Spleen (tissue), 13 donors: ENCODE results near the gene POTEB. TPM values are rescaled to one million over a fixed set of nuclear protein-coding genes. Genes with fewer than 3 reads are reported as not detected.
"Not testable (repeated sequence)": the region's sequence is repeated elsewhere in the genome, so short reads cannot be mapped to it uniquely, and the experiment has no call there.

ENCODE experiments used
- DNase-seq: peaks from one replicate; pipeline ENCODE4 v3.0.0-alpha.2; 2020
- H3K27ac ChIP-seq, 8 donors: fragments of 200-600 bp; sonication (generic) in 7 of 8; 1 replicate in 4 of 8; 2 replicates in 4 of 8; pipeline versions ENCODE4 v1.5.0 to v1.8.0; 2016 to 2021; ENCODE audit warnings: inconsistent platforms in 4 of 8, mild to moderate bottlenecking in 4 of 8, moderate library complexity in 1 of 8
- H3K27me3 ChIP-seq, 7 donors: fragments of 200-600 bp; sonication (generic) in 6 of 7; replicated peaks in 1 of 7; 1 replicate in 4 of 7; 2 replicates in 3 of 7; pipeline versions ENCODE4 v1.5.0 to v1.8.0; 2016 to 2021; ENCODE audit warnings: inconsistent platforms in 3 of 7, mild to moderate bottlenecking in 1 of 7
- H3K36me3 ChIP-seq, 6 donors: fragments of 200-600 bp; sonication (generic) in 5 of 6; 1 replicate in 4 of 6; 2 replicates in 2 of 6; pipeline versions ENCODE4 v1.5.0 to v1.8.0; 2016 to 2021; ENCODE audit warnings: inconsistent platforms in 2 of 6
- H3K4me1 ChIP-seq, 6 donors: fragments of 200-600 bp; sonication (generic) in 5 of 6; 1 replicate in 3 of 6; 2 replicates in 3 of 6; pipeline versions ENCODE4 v1.5.0 to v1.8.0; 2016 to 2021; ENCODE audit warnings: inconsistent platforms in 3 of 6
- H3K4me3 ChIP-seq, 8 donors: fragments of 200-600 bp; sonication (generic) in 7 of 8; 1 replicate in 4 of 8; 2 replicates in 4 of 8; pipeline versions ENCODE4 v1.5.0 to v1.8.0; 2016 to 2021; ENCODE audit warnings: inconsistent platforms in 4 of 8, mild to moderate bottlenecking in 4 of 8, moderate library complexity in 2 of 8
- H3K9me3 ChIP-seq, 8 donors: fragments of 200-600 bp; sonication (generic) in 7 of 8; 1 replicate in 4 of 8; 2 replicates in 4 of 8; pipeline versions ENCODE4 v1.5.0 to v1.8.0; 2016 to 2021; ENCODE audit warnings: inconsistent platforms in 4 of 8
- WGBS, 5 donors: extraction: QIAGEN DNeasy Blood & Tissue Kit in 3 of 5; methylation state at CpG; one replicate each; pipeline versions ENCODE4 v1.1.5 to v1.1.7; 2013 to 2018; 5-methylcytosine and 5-hydroxymethylcytosine counted together
- intact Hi-C: fragments of 100-400 bp; cut with DNase I; formaldehyde crosslinking; loops from one replicate; pipeline ENCODE4 v1.15.0; 2023; ENCODE audit warnings: low total_unique reads
- long read RNA-seq, 2 donors: transcript quantifications; one replicate each; lab custom pipeline, GENCODE V29; 2026
- microRNA-seq, 3 donors: library from miRNA; unstranded; fragments of <30 nt; microRNA quantifications; one replicate each; pipeline versions ENCODE4 to v1.1.0, GENCODE V29; 2019 to 2020
- polyA plus RNA-seq, 3 donors: library from polyadenylated mRNA; stranded (reverse); fragments of 200-250 nt; gene quantifications; one replicate each; pipeline ENCODE4 v1.2.1, GENCODE V29; 2013
- small RNA-seq, 4 donors: library from RNA; depleted of rRNA; stranded (forward); fragments of <200 nt; gene quantifications; one replicate each; pipeline ENCODE3, GENCODE V24; 2016
- total RNA-seq, 7 donors: library from RNA; depleted of rRNA in 3 of 7; stranded (reverse); fragments of >200 nt in 3 of 7; fragmentation: NEBNext Ultra II Directional in 4 of 7; extraction: Animal tissue kit (Norgen Biotek cat#: 25700) in 4 of 7; gene quantifications; one replicate each; pipeline versions ENCODE4 v1.1.0 to v1.2.1, GENCODE V29; 2016 to 2021
- donor health status: healthy with polysubstance abuse.
- donor health status: DM: no; HTN: no; CAD: no; lungs with moderate emphysema.
- donor health status: DM: no; HTN: no; CAD: no.
- donor health status: Bipolar disorder and iron deficiency.
- donor health status: healthy.
- donor health status: DM: no; HTN: no; CAD: no.
- donor health status: DM: yes; HTN: yes; CAD: no.

The POTEB gene
- not detected for total RNA-seq
- polyA plus RNA-seq = not detected
- long read RNA-seq, donor 1 = 0 reads
- long read RNA-seq, donor 2 = 0 reads

DNA sequence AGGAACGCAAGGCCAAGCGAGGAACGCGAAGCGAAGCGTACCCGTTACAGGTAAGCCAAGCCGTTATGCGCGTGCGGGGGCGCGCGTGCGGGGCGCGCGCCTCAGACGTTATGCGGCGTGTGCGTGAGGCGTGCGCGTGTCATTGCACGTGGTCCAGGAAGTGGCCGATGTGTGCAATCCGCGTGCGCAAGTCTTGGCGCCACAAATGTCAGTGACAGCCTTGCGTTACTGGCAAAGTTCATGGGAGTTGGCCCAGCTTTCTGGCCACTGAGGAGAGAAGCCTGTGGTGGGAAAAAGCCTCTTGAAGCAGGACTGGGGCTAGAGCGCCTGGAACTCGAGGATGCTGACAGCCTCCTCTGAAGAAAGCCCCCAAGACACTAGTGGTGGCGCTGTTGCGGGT, at the start of gene POTEB:
Gene POTEB (minus strand): TSS at position 101 of the 400 bp plus-strand sequence. CDS start 489 bp downstream, outside the sequence.
- DNase-seq, H3K4me1 ChIP-seq, H3K9me3 ChIP-seq, H3K4me3 ChIP-seq, H3K27ac ChIP-seq, H3K36me3 ChIP-seq, H3K27me3 ChIP-seq, intact Hi-C loops: not testable (repeated sequence)
- WGBS, 5 donors = no CpG with 5 or more reads among the region's 36 CpGs

GRCh38 chr15:21890955-21891354, 13.4 kb upstream of the POTEB start:
- DNase-seq, H3K4me3 ChIP-seq, H3K9me3 ChIP-seq, H3K27ac ChIP-seq, intact Hi-C loops, H3K27me3 ChIP-seq, H3K36me3 ChIP-seq, H3K4me1 ChIP-seq: not testable (repeated sequence)
- WGBS, 5 donors = no CpG with 5 or more reads among the region's 6 CpGs

DNA sequence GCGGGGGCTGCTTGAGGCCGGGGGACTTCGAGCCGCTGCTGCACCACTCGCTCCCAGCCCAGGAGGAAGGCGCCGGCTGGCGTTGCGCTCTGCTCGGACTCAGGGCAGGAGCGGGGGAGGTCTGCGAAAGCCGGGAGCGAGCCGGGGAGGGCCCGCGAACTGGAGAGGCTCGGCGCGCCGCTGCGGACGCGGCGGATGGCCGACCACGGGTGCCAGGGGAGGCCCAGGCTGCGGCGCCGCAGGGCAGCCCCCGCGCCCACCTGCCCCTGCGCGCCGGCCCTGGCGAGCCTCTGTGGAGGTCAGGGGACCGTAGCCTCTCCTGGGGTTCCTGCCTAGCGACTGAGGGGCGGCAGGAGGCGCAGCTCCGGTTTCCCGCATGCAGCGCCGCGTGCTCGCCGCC, 12.0 kb upstream of the POTEB start:
- H3K9me3 ChIP-seq, H3K4me1 ChIP-seq, H3K4me3 ChIP-seq, intact Hi-C loops, H3K27ac ChIP-seq, H3K27me3 ChIP-seq, H3K36me3 ChIP-seq, DNase-seq: not testable (repeated sequence)
- WGBS, 5 donors = 37 to 71% (median 62%) methylated on average over 12 to 19 of the region's 47 CpGs; no CpG with 5 or more reads in 2 of the 5 donors

DNA sequence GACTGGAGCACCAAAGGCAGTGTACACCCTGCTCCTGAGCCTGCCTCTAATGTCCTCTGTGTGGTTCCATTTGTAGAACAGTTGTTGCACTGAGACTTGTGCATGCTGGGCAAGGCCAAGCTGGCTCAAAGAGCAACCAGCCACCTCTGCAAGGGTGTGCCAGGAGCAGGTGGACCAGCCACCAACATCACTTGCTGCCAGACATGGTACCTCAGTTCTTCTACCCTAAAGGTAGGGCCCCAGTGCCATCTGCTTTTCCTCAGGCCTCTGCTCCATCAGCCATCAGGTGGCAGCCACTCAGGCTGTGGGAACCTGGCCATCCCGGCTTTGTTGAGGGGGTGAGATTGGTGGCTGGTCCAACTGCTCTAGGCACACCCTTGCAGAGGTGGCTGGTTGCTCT, 38.7 kb downstream of the POTEB start:
- intact Hi-C loops = not testable (repeated sequence)

More for the DNA sequence above, 38.7 kb downstream of the POTEB start:
- DNase-seq, H3K4me1 ChIP-seq, H3K4me3 ChIP-seq, H3K9me3 ChIP-seq, H3K27me3 ChIP-seq, H3K27ac ChIP-seq, H3K36me3 ChIP-seq: not testable (repeated sequence)
- no CpG with 5 or more reads among the region's 1 CpG for WGBS, 5 donors

Small RNA genes within 50 kb of the gene (microRNA-seq; reads per million reads assigned to microRNA genes)
- gene MIR3118-4 = 0 reads per million in 3 donors

Small RNA genes within 50 kb of the gene (small RNA-seq; reads per million reads assigned to genes)
- gene MIR3118-4 = 0 reads per million in 4 donors
- 0 reads per million in 4 donors for gene RNU6-631P

Other genes with a start within 250 kb of the POTEB start
- not detected for gene OR4M2, start 202.8 kb upstream of the POTEB start, total RNA-seq
- gene OR4M2, start 202.8 kb upstream of the POTEB start, polyA plus RNA-seq = not detected